GM12872 (cell line): Measurements from ENCODE around the gene LTO1.

Source experiments
- CTCF ChIP-seq: IDR thresholded peaks from 3 replicates; pipeline ENCODE4 v1.5.1; 2011; ENCODE audit warnings: low read depth, mild to moderate bottlenecking, low read length, moderate library complexity; ENCODE audit not compliant: insufficient read depth

The LTO1 gene

GRCh38 chr11:69657911-69658625, 17.1 kb downstream of the LTO1 start:
- no peak for TF ChIP-seq CTCF

- no peak for TF ChIP-seq CTCF
Observed at GRCh38 chr11:69657456-69657910, 17.7 kb downstream of the LTO1 start.

- TF ChIP-seq CTCF: no peak
Observed at GRCh38 chr11:69656536-69657455, 18.4 kb downstream of the LTO1 start.

- no peak for TF ChIP-seq CTCF
Observed at GRCh38 chr11:69655479-69656428, 19.4 kb downstream of the LTO1 start.

GRCh38 chr11:69654660-69655478, 20.3 kb downstream of the LTO1 start:
- no peak for TF ChIP-seq CTCF

- no peak for TF ChIP-seq CTCF
Observed at GRCh38 chr11:69654001-69654659, 21.0 kb downstream of the LTO1 start.
